HepG2 (cell line): ENCODE data around the gene TAF3. TPM values are rescaled to one million over a fixed set of nuclear protein-coding genes. Genes with fewer than 3 reads are reported as not detected.

Experiments
- CBFB ChIP-seq: sonication (generic); formaldehyde crosslinking; IDR thresholded peaks from 2 replicates; pipeline ENCODE4 v1.4.0; 2020; ENCODE audit warnings: missing genetic modification reagents
- FOXA1 ChIP-seq, 2 experiments: fragments of 450-650 bp in 1 of 2; sonication (generic) in 1 of 2; formaldehyde crosslinking in 1 of 2; IDR thresholded peaks; 2 replicates each; pipeline versions ENCODE4 v1.4.0 to v1.6.1; 2016 to 2020; ENCODE audit warnings: missing genetic modification reagents in 1 of 2
- FOXA3 ChIP-seq: IDR thresholded peaks from 2 replicates; pipeline ENCODE4 v1.6.1; 2016; ENCODE audit warnings: missing genetic modification reagents, missing compliant biosample characterization
- MTA3 ChIP-seq: sonication (generic); formaldehyde crosslinking; IDR thresholded peaks from 2 replicates; pipeline ENCODE4 v1.4.0; 2020; ENCODE audit warnings: missing genetic modification reagents
- MXI1 ChIP-seq: IDR thresholded peaks from 3 replicates; pipeline ENCODE4 v1.6.1; 2012; ENCODE audit warnings: low read depth, low read length, inconsistent platforms, borderline replicate concordance
- MYPOP ChIP-seq: sonication (generic); formaldehyde crosslinking; IDR thresholded peaks from 2 replicates; pipeline ENCODE4 v1.8.1; 2023; ENCODE audit warnings: mild to moderate bottlenecking, moderate library complexity, missing genetic modification reagents
- NCOA1 ChIP-seq: sonication (generic); formaldehyde crosslinking; IDR thresholded peaks from 2 replicates; pipeline ENCODE4 v1.9.0; 2021; ENCODE audit warnings: missing genetic modification reagents
- PBX3 ChIP-seq: sonication (generic); formaldehyde crosslinking; IDR thresholded peaks from 2 replicates; pipeline ENCODE4 v1.8.1; 2023; ENCODE audit warnings: missing genetic modification reagents, inconsistent platforms, borderline replicate concordance
- RBFOX2 ChIP-seq: fragments of 200-400 bp; formaldehyde crosslinking; IDR thresholded peaks from 2 replicates; pipeline ENCODE4 v1.6.1; 2017; ENCODE audit warnings: low read depth, mild to moderate bottlenecking, low read length
- RFX3 ChIP-seq: IDR thresholded peaks from 2 replicates; pipeline ENCODE4 v1.6.1; 2016; ENCODE audit warnings: missing biosample characterization, missing genetic modification reagents
- TAF1 ChIP-seq: sonication (generic); formaldehyde crosslinking; IDR thresholded peaks from 2 replicates; pipeline ENCODE4 v1.4.0; 2020; ENCODE audit warnings: missing genetic modification reagents
- TBX2 ChIP-seq: sonication (generic); formaldehyde crosslinking; IDR thresholded peaks from 2 replicates; pipeline ENCODE4 v1.5.0; 2020; ENCODE audit warnings: missing genetic modification reagents, mild to moderate bottlenecking, borderline replicate concordance
- USF2 ChIP-seq, 2 experiments: sonication (generic) in 1 of 2; formaldehyde crosslinking in 1 of 2; IDR thresholded peaks; 2 replicates each; pipeline versions ENCODE4 v1.5.1 to v1.6.1; 2011 to 2020; ENCODE audit warnings: borderline replicate concordance in 1 of 2, low read depth in 1 of 2, low read length in 1 of 2, mild to moderate bottlenecking in 1 of 2, missing genetic modification reagents in 1 of 2, moderate library complexity in 1 of 2
- ZC3H13 ChIP-seq: sonication (generic); formaldehyde crosslinking; IDR thresholded peaks from 2 replicates; pipeline ENCODE4 v1.8.1; 2023; ENCODE audit warnings: mild to moderate bottlenecking, missing genetic modification reagents, moderate library complexity
- ZKSCAN8 ChIP-seq: IDR thresholded peaks from 2 replicates; pipeline ENCODE4 v1.6.1; 2016; ENCODE audit warnings: borderline replicate concordance, missing genetic modification reagents, missing compliant biosample characterization
- ZNF142 ChIP-seq: sonication (generic); formaldehyde crosslinking; IDR thresholded peaks from 2 replicates; pipeline ENCODE4 v1.4.0; 2020; ENCODE audit warnings: missing genetic modification reagents
- ZNF296 ChIP-seq: sonication (generic); formaldehyde crosslinking; conservative IDR thresholded peaks from 2 replicates; pipeline ENCODE4 v1.5.0; 2020; ENCODE audit warnings: mild to moderate bottlenecking, missing genetic modification reagents
- ZNF619 ChIP-seq: sonication (generic); formaldehyde crosslinking; IDR thresholded peaks from 2 replicates; pipeline ENCODE4 v1.4.0; 2020; ENCODE audit warnings: mild to moderate bottlenecking, missing genetic modification reagents
- ZNF761 ChIP-seq: sonication (generic); formaldehyde crosslinking; conservative IDR thresholded peaks from 2 replicates; pipeline ENCODE4 v1.4.0; 2020; ENCODE audit warnings: mild to moderate bottlenecking, missing genetic modification reagents
- ZNF772 ChIP-seq: sonication (generic); formaldehyde crosslinking; IDR thresholded peaks from 2 replicates; pipeline ENCODE4 v1.5.0; 2020; ENCODE audit warnings: mild to moderate bottlenecking, missing genetic modification reagents
- ZNF780A ChIP-seq: sonication (generic); formaldehyde crosslinking; IDR thresholded peaks from 2 replicates; pipeline ENCODE4 v1.8.0; 2022; ENCODE audit warnings: mild to moderate bottlenecking, missing genetic modification reagents, moderate library complexity
- polyA plus RNA-seq, 8 experiments: library from polyadenylated mRNA; depleted of rRNA in 3 of 8; stranded (reverse) in 7 of 8; unstranded in 1 of 8; fragments of >200 nt; fragmentation: Illumina TruSeq in 4 of 8; extraction: Trizol in 4 of 8; gene quantifications; 2 replicates each; pipeline versions ENCODE4 v1.2.1 to v1.2.3, GENCODE V29; 2011 to 2016; ENCODE audit warnings: low read depth in 4 of 8, missing spikeins in 1 of 8, mixed read lengths in 1 of 8; ENCODE audit not compliant: insufficient read depth in 1 of 8
- total RNA-seq, 5 experiments: library from RNA; depleted of rRNA; stranded (reverse); fragments of >200 nt; fragmentation: Illumina TruSeq; extraction: Trizol; gene quantifications; 2 replicates each; pipeline ENCODE4 v1.2.3, GENCODE V29; 2016; ENCODE audit warnings: low read depth in 1 of 5

TAF3 gene
- total and polyA plus RNA-seq, 2 of the 13 experiments (the other 11 are each of a cell fraction or from before 2014, with no cell fraction given), result 1.7 to 2.9 TPM

GRCh38 chr10:7795605-7796004, 22.7 kb upstream of the TAF3 start (continued):
- TF ChIP-seq PBX3 (CRISPR knock-in tag) (no peak), ZNF619 (no peak), NCOA1 (CRISPR knock-in tag) (no peak), MXI1 (peak; percentile 57; the same call in 1 of the 3 replicates), RFX3 (CRISPR knock-in tag) (peak; percentile 54; the same call in 1 of the 2 replicates), MYPOP (CRISPR knock-in tag) (no peak), RBFOX2 (no peak), ZNF296 (CRISPR knock-in tag) (no peak), USF2 (IDR thresholded peaks at IDR 0.05; ENCODE audit: low read depth, low read length) (no peak), USF2 (CRISPR knock-in tag; IDR thresholded peaks at IDR 0.05; ENCODE audit: borderline replicate concordance) (no peak), FOXA1 (IDR thresholded peaks at IDR 0.05) (peak; percentile 77), FOXA1 (CRISPR knock-in tag; IDR thresholded peaks at IDR 0.05) (peak; percentile 96), ZNF142 (CRISPR knock-in tag) (no peak), MTA3 (no peak), ZNF780A (CRISPR knock-in tag) (no peak), TAF1 (no peak), ZNF772 (CRISPR knock-in tag) (no peak), ZC3H13 (CRISPR knock-in tag) (no peak), FOXA3 (CRISPR knock-in tag) (peak; percentile 92), ZKSCAN8 (no peak; the same call in 1 of the 2 replicates), ZNF761 (CRISPR knock-in tag) (no peak), TBX2 (CRISPR knock-in tag) (0 out of 2 replicates have a peak, but pooled peaks have one; percentile 25), CBFB (CRISPR knock-in tag) (no peak)
